ENCODE measurements around the gene IL3.
A peak's percentile ranks its signal among the peaks of the same experiment; 100 is the strongest.
"Not testable (repeated sequence)": the region's sequence is repeated elsewhere in the genome, so short reads cannot be mapped to it uniquely, and the experiment has no call there.

IL3 gene

GRCh38 chr5:132095077-132095410 lies 34.6 kb downstream of the IL3 start:
- DNase-seq (ENCODE audit: low read depth) = no peak

- no peak for DNase-seq (ENCODE audit: low read depth)
Observed at GRCh38 chr5:132095424-132095972, 35.0 kb downstream of the IL3 start.

GRCh38 chr5:132096904-132097303 lies 36.4 kb downstream of the IL3 start:
- DNase-seq (ENCODE audit: low read depth) = no peak

GRCh38 chr5:132098151-132098594 lies 37.7 kb downstream of the IL3 start:
- DNase-seq (ENCODE audit: low read depth) = no peak

GRCh38 chr5:132098621-132099020 lies 38.2 kb downstream of the IL3 start:
- DNase-seq (ENCODE audit: low read depth) = no peak

- peak; percentile 67 for DNase-seq (ENCODE audit: low read depth)
Observed at GRCh38 chr5:132099076-132099748, 38.8 kb downstream of the IL3 start.

GRCh38 chr5:132099905-132100304 lies 39.5 kb downstream of the IL3 start:
- no peak for DNase-seq (ENCODE audit: low read depth)

- peak; percentile 48 for DNase-seq (ENCODE audit: low read depth)
Observed at GRCh38 chr5:132100672-132101261, 40.3 kb downstream of the IL3 start.

- no peak for DNase-seq (ENCODE audit: low read depth)
Observed at GRCh38 chr5:132101385-132101880, 41.0 kb downstream of the IL3 start.

GRCh38 chr5:132102101-132102701 lies 41.7 kb downstream of the IL3 start:
- DNase-seq (ENCODE audit: low read depth) = peak; percentile 49

GRCh38 chr5:132102944-132103331 lies 42.5 kb downstream of the IL3 start:
- no peak for DNase-seq (ENCODE audit: low read depth)

GRCh38 chr5:132103332-132103951 lies 43.0 kb downstream of the IL3 start:
- DNase-seq (ENCODE audit: low read depth) = peak; percentile 65

GRCh38 chr5:132103969-132104391 lies 43.5 kb downstream of the IL3 start:
- no peak for DNase-seq (ENCODE audit: low read depth)

- DNase-seq (ENCODE audit: low read depth) = no peak
Observed at GRCh38 chr5:132104556-132104955, 44.1 kb downstream of the IL3 start.

- no peak for DNase-seq (ENCODE audit: low read depth)
Observed at GRCh38 chr5:132105688-132106087, 45.2 kb downstream of the IL3 start.

GRCh38 chr5:132108495-132108894 lies 48.0 kb downstream of the IL3 start:
- not testable (repeated sequence) for DNase-seq (ENCODE audit: low read depth)

- not testable (repeated sequence) for DNase-seq (ENCODE audit: low read depth)
Observed at GRCh38 chr5:132108957-132109356, 48.5 kb downstream of the IL3 start.

GRCh38 chr5:132109494-132110053 lies 49.1 kb downstream of the IL3 start:
- no peak for DNase-seq (ENCODE audit: low read depth)

- no peak for DNase-seq (ENCODE audit: low read depth)
Observed at GRCh38 chr5:132110195-132110594, 49.7 kb downstream of the IL3 start.

GRCh38 chr5:132110930-132111329 lies 50.5 kb downstream of the IL3 start:
- no peak for DNase-seq (ENCODE audit: low read depth)

- DNase-seq (ENCODE audit: low read depth) = no peak
Observed at GRCh38 chr5:132112111-132112510, 51.7 kb downstream of the IL3 start.

Measured in activated T-cell treated with anti-CD3 and anti-CD28 coated beads for 48 hours (primary cell).